Bone marrow (tissue), 2 donors: Measurements from ENCODE around the gene DLG2.
"Not testable (repeated sequence)": the region's sequence is repeated elsewhere in the genome, so short reads cannot be mapped to it uniquely, and the experiment has no call there.

ENCODE experiments used
- DNase-seq, 2 donors: peaks; one replicate each; lab custom pipeline; 2025; lab: John Stamatoyannopoulos, UW

Gene DLG2

GRCh38 chr11:84836371-84836770, 790.8 kb downstream of the DLG2 start:
- DNase-seq: no peak

GRCh38 chr11:84833488-84834088, 793.6 kb downstream of the DLG2 start:
- DNase-seq: no peak

- DNase-seq: no peak
Observed at GRCh38 chr11:84830372-84830771, 796.8 kb downstream of the DLG2 start.

GRCh38 chr11:84829162-84829561, 798.0 kb downstream of the DLG2 start:
- DNase-seq: no peak

GRCh38 chr11:84828616-84829015, 798.5 kb downstream of the DLG2 start:
- DNase-seq: no peak

GRCh38 chr11:84825106-84825660, 802.0 kb downstream of the DLG2 start:
- no peak for DNase-seq

GRCh38 chr11:84824624-84825023, 802.5 kb downstream of the DLG2 start:
- no peak for DNase-seq

GRCh38 chr11:84819537-84819936, 807.6 kb downstream of the DLG2 start:
- no peak for DNase-seq

- no peak for DNase-seq
Observed at GRCh38 chr11:84819128-84819527, 808.0 kb downstream of the DLG2 start.

GRCh38 chr11:84817998-84818397, 809.1 kb downstream of the DLG2 start:
- DNase-seq: no peak

- DNase-seq: no peak
Observed at GRCh38 chr11:84812471-84812969, 814.6 kb downstream of the DLG2 start.

- DNase-seq: no peak
Observed at GRCh38 chr11:84806354-84806753, 820.8 kb downstream of the DLG2 start.

GRCh38 chr11:84804041-84804440, 823.1 kb downstream of the DLG2 start:
- DNase-seq: no peak

GRCh38 chr11:84800755-84801346, 826.3 kb downstream of the DLG2 start:
- no peak for DNase-seq

GRCh38 chr11:84799112-84799511, 828.0 kb downstream of the DLG2 start:
- DNase-seq: no peak

- DNase-seq: no peak
Observed at GRCh38 chr11:84795698-84796097, 831.4 kb downstream of the DLG2 start.

- DNase-seq: no peak
Observed at GRCh38 chr11:84794663-84795443, 832.3 kb downstream of the DLG2 start.

- no peak for DNase-seq
Observed at GRCh38 chr11:84793318-84793717, 833.8 kb downstream of the DLG2 start.

GRCh38 chr11:84790849-84791427, 836.2 kb downstream of the DLG2 start:
- DNase-seq: no peak

- no peak for DNase-seq
Observed at GRCh38 chr11:84788220-84788619, 838.9 kb downstream of the DLG2 start.

GRCh38 chr11:84784158-84784557, 843.0 kb downstream of the DLG2 start:
- DNase-seq: not testable (repeated sequence)

- DNase-seq: no peak
Observed at GRCh38 chr11:84780689-84781293, 846.4 kb downstream of the DLG2 start.
